ENCODE data around the gene SIRPB1. TPM values are rescaled to one million over a fixed set of nuclear protein-coding genes. Genes with fewer than 3 reads are reported as not detected.

SIRPB1 gene
- total RNA-seq, 1 experiment from 2014 or later = not detected

DNA sequence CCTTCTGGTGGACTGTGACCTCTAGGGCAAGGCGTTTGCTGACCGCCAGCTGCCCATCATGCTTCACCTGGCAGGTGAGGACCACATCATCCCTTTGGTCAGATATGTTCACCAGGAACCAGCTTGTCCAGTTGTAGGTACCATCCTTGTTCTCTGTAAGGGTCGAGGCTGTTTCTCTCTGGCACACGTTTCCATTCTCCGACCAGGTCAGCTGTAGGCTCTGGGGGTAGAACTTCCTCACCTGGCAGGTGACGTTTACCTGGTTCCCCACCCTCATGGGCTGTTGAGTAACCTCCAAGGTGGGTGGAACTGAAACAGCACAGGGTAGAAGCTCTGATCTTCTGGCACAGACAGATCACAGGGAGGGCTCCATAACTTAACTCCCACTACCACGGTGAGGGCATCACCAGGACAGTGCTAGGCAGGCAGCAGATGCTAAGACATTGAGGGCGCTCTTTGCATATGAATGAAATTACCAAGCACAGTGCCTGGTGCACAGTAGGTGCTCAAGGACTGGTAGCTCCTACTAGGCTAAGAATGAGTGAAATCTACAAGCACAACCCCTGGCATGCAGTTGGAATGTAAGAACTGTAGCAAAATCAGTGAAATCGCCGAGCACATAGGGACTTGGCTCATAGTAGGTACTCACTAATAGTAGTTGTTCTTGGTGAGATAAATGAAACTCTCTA is 15.6 kb upstream of the SIRPB1 start:
- DNase-seq (ENCODE audit: low spot score) = no peak
- Histone ChIP-seq H3K27ac (ENCODE audit: low read depth, low read length, poor library complexity, severe bottlenecking) (no peak overlapping the region), H3K4me3 (ENCODE audit: low read depth, low read length, poor library complexity, severe bottlenecking) (no peak overlapping the region), H3K9me3 (ENCODE audit: low read depth, low read length, poor library complexity, severe bottlenecking) (no peaks in the 10 kb centered on the region), H3K27me3 (replicated peaks; ENCODE audit: insufficient read depth, low read depth, low read length, poor library complexity) (no peaks in the 10 kb centered on the region), H3K36me3 (ENCODE audit: insufficient read depth, low read length, poor library complexity, severe bottlenecking) (no peaks in the 10 kb centered on the region), H3K4me1 (ENCODE audit: insufficient read depth, low read length, poor library complexity, severe bottlenecking) (no peaks in the 10 kb centered on the region)
- ChIA-PET POLR2A (ENCODE audit: low non-redundant PET) (no interaction called here), CTCF (no interaction called here)
- BruUV-seq (replicated peaks) = no TSS peak
- TF ChIP-seq CTCF (conservative IDR thresholded peaks at IDR 0.05; ENCODE audit: low read depth, low read length) (no peak), EZH2 (IDR thresholded peaks at IDR 0.05; ENCODE audit: borderline replicate concordance, low read depth, low read length, poor library complexity, severe bottlenecking) (no peak)
- intact Hi-C loops (cut with micrococcal nuclease; ENCODE audit: unreplicated experiment) = no loop called here

- no TSS peak for BruUV-seq (replicated peaks)
- Histone ChIP-seq H3K4me1 (ENCODE audit: insufficient read depth, low read length, poor library complexity, severe bottlenecking) (no peaks in the 10 kb centered on the region), H3K36me3 (ENCODE audit: insufficient read depth, low read length, poor library complexity, severe bottlenecking) (no peaks in the 10 kb centered on the region), H3K4me3 (ENCODE audit: low read depth, low read length, poor library complexity, severe bottlenecking) (no peak overlapping the region), H3K27me3 (replicated peaks; ENCODE audit: insufficient read depth, low read depth, low read length, poor library complexity) (peaks cover 2% of the 10 kb centered on the region), H3K27ac (ENCODE audit: low read depth, low read length, poor library complexity, severe bottlenecking) (no peak overlapping the region), H3K9me3 (ENCODE audit: low read depth, low read length, poor library complexity, severe bottlenecking) (no peaks in the 10 kb centered on the region)
- TF ChIP-seq EZH2 (IDR thresholded peaks at IDR 0.05; ENCODE audit: borderline replicate concordance, low read depth, low read length, poor library complexity, severe bottlenecking) = no peak
- no peak for TF ChIP-seq CTCF (conservative IDR thresholded peaks at IDR 0.05; ENCODE audit: low read depth, low read length)
- intact Hi-C loops (cut with micrococcal nuclease; ENCODE audit: unreplicated experiment) = no loop called here
- no peak for DNase-seq (ENCODE audit: low spot score)
- ChIA-PET CTCF (no interaction called here), POLR2A (ENCODE audit: low non-redundant PET) (no interaction called here)
These were observed 13.7 kb upstream of the SIRPB1 start for GRCh38 chr20:1633535-1633934.

- POLR2A ChIA-PET (ENCODE audit: low non-redundant PET) = no interaction called here
- Histone ChIP-seq H3K27me3 (replicated peaks; ENCODE audit: insufficient read depth, low read depth, low read length, poor library complexity) (peaks cover 15% of the 10 kb centered on the region), H3K27ac (ENCODE audit: low read depth, low read length, poor library complexity, severe bottlenecking) (no peak overlapping the region), H3K4me3 (ENCODE audit: low read depth, low read length, poor library complexity, severe bottlenecking) (no peak overlapping the region), H3K9me3 (ENCODE audit: low read depth, low read length, poor library complexity, severe bottlenecking) (no peaks in the 10 kb centered on the region), H3K36me3 (ENCODE audit: insufficient read depth, low read length, poor library complexity, severe bottlenecking) (no peaks in the 10 kb centered on the region), H3K4me1 (ENCODE audit: insufficient read depth, low read length, poor library complexity, severe bottlenecking) (no peaks in the 10 kb centered on the region)
- TF ChIP-seq CTCF (conservative IDR thresholded peaks at IDR 0.05; ENCODE audit: low read depth, low read length) (no peak), EZH2 (IDR thresholded peaks at IDR 0.05; ENCODE audit: borderline replicate concordance, low read depth, low read length, poor library complexity, severe bottlenecking) (no peak)
- DNase-seq (ENCODE audit: low spot score) = no peak
- intact Hi-C loops (cut with micrococcal nuclease; ENCODE audit: unreplicated experiment) = no loop called here
- BruUV-seq (replicated peaks) = no TSS peak
- CTCF ChIA-PET = no interaction called here
These were observed 12.4 kb upstream of the SIRPB1 start for GRCh38 chr20:1632178-1632577.

Data from A673 (cell line).